SHP77 (cell line): ENCODE results near the gene UGP2.

ENCODE experiments used
- DNase-seq, 2 experiments: peaks; one replicate each; lab custom pipeline; 2025; lab: John Stamatoyannopoulos, UW

Gene UGP2

DNA sequence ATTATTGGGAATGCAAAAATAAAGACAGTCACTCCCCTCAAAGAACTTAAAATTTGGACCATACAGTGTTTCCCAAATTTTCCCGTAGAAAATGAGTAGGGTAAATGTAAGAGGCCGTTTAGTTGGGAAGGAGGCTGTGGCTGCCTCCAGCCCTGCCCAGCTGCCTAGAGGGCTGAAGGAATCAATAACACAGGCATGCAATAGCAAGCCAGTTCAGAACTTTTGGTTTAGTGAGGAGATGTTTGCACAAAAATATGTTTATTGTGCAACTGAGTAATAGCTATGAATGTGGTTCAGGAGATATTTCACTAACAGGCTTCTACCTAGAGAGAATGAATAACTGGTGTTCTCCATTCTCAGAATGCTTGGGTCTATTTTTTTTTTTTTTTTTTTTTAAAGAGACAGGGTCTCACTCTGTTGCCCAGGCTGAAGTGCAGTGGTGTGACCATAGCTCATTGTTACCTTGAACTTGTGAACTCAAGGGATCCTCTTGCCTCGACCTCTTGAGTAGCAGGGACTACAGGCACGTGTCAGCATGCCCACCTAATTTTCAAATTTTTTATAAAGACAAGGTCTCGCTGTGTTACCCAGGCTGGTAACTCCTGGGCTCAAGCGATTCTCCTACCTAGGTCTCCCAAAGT, 23.6 kb downstream of the UGP2 start:
- DNase-seq, result no peak

DNA sequence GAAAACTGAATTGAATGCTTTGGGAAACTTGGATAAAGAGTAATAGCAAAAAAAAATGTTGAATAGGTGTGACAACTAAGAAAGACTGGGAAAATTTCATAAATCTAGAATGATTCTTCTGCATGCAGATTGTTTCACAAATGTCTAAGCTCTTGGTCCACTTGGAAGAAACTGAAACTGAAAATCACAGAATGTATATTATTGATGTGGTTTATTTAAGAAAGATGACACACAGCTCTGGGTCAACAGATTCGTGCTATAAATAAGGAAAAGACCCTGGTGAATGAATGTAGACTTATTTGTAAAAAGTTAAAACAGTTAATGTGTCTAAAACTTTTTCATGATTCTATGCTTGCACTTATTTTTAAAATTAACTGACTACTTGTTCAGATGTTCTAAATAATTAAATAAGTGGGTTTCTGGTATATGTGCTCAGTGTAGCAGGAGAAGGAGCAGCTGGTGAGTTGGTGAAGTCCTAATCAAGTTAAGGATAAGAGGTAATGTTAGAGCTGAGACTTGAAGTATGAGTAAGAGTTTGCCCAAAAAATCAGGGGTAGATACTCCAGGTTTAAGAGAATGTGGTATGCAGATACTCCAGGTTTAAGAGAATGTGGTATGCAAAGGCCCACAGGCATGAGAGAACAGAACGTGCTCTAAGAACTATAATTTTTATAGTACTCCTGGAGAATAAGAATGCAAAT, 24.5 kb downstream of the UGP2 start:
- DNase-seq, result no peak

DNA sequence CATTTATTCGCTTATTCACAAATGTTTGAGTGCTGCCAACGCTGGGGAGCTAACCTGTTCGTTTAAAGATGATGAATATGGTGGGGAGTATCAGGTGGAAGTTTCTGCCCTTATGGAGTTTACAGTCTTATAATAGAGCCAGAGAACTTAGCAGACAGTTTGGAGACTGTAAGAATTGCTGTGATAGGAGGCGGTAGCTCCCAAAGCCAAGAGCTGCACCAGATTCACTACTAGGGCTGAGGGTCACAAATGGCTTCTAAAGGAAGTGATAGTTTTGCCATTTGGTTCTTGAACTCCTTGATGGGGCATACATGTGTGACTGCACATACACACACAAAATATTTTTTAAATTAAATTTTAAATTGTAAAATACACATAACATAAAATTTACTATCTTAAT, 29.0 kb downstream of the UGP2 start:
- DNase-seq, result no peak

DNA sequence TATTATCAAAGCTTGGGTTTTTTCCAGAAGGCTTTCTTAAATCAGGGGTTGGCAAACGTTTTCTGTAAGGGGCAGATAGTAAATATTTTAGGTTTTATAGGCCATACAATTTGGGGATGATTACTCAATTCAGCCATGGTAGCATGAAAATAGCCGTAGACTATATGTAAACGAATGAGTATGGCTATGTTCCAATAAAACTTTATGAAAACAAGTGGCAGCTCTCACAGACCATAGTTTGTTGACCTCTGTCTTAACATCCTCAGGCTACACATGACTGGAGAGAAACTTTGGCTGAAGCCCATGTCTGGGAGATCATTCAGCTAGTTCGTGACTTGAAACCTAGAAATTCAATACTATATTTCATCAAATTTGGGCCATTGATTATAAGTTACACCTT, 30.2 kb downstream of the UGP2 start:
- no peak for DNase-seq

DNA sequence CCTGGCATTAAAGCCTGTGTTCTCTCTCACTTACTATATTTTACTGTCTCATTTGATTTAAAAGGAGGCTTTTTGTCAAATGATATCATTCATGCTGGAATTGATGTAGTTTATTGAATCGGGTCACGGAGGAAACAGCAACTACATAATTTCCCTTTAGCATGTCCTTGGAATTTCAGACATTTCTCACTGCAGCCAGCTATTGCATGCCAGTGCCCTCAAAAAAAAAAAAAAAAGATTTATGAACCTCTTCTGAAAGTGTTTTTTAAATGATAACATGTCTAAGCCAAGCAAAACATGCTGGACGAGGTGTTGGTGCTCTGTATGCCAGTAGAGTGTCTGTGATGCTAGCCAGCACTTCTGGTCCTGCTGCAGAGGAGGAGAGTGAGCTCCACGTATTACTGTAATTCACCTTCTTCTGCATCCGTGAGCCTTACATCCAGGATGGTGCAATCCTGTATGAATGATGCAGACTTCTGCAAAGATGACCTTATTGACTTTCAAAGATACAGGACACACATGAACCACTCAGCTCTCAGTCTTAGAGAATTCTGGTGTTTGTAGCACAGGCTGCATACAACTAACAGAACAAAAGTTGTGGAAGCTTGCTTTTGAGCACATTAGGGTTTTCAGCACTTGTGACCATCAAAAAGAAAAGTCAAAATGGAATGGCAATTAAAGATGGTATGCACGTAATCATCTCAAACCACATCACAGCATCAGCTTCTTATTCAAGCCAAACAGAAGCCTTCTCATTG, 31.1 kb downstream of the UGP2 start:
- DNase-seq, result no peak

DNA sequence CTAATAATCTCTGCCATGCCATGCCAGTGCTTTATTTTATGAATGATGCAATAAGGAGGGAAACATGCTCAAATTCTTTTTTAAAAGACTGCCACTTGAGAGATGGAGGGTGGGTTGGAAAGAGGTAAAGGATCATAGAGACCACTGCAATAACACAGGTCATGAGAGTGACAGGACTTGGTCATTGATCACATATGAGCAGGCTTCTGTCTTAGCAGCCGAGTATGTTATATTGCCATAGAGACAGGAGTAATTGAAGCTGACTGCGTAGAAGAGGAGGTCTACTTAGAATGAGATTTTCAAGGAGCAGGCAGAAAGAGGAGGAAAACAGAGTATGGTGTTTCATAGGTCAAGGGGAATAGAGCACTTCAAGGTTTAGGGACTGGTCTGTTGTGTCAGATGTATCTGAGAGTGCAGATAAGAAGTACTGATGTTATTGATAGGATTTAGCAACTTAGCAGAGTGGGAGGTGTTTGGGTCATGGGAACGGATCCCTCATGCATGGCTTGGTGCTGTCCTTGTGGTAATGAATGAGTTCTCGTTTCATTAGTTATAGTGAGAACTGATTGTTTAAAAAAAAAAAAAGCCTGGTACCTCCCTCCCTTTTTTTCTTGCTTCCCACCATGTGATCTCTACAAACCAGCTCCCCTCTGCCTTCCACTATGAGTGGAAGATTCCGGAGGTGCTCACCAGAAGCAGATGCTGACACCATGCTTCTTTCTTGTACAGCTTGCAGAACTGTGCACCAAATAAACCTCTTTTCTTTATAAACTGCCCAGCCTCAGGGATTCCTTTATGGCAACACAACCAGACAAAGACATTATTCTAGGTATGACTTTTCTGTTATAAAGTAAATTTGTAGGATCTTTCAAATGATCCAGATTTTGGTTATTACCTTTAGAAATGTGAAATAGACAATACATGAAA, 32.8 kb downstream of the UGP2 start:
- DNase-seq, result no peak

DNA sequence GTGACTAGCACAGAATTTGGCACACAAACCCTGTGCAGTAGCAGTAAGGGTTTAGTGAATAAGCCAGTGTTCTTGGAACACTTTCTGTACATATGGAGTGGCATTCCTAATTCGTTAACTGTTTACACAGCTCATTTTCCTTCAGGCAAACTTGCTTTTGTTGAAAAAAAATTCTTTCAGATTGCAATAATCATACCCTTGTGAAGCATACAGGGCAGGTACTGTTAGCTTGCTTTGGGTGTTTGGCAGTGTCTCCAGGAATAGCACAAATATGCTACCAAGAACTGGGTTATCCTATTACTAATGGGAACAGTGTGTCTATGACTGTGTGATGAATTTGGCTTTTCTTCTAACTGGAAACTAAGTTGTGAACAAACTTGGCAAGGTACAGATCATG, 33.4 kb downstream of the UGP2 start:
- no peak for DNase-seq

DNA sequence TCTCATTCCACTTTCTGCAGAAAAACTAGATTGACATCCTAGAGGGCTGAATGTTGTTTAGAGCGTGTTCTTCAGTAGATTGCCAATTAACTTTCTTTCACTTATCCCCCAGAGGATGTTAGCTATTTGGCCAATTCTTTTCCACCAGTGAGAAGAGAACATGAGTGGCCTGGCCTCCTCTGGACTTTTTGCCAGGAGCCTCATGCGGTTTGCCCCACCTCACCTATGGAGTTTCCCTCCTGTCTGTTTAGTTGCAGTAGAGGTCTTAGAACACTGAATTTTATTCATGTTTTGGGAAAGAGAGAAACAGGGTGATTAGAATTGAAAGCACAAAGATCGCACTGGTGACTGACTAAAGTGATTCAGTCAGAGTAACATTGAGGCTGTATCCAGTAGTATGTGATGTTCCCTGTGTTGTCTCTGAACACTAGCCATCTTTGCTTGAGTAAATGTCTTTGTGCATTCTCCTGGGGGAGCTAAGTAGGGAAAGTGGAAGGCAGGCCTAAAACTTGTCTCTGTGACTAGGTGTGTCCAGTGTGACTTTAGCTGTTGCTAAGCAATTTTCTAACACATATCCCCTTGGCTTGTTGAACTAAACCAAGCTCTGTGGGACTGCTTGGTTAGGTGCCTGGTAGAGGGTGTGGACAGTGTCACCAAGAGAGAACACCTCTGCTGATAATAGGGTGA, 34.0 kb downstream of the UGP2 start:
- DNase-seq, result no peak

DNA sequence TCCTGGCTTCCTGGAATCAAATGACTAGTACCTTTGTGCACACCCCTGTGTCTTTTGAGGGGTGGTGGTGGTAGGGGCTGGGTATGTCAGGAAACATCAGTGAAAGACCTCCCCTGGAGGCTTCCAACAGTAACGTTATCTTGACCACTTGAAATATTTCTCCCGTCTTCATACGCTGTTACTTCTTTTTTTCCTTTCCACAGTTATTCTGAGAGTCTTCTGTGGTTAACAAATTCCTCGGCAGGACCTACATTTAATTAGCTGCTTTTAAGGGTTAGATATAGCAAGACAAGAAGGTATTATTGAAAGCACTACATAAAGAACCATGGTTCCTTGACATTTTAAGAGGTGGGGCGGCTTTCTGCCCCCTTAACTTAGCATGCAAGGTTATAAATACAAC, 34.6 kb downstream of the UGP2 start:
- DNase-seq, result no peak

DNA sequence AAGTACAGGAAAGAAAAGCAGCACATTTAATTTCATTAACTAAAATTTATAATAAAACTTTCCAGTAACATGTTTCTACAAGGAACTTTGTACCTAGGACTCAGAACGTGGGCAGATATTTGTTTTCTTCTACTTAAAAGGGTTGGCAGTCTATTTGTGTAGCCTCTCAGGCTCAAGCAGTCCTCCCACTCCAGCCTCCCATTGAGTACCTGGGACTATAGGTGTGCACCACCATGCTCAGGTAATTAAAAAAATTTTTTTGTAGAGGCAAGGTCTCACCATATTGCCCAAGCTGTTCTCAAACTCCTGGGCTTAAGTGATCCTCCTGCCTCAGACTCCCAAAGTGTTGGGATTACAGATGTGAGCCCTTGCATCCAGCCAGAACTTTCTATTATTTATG, 36.8 kb downstream of the UGP2 start:
- no peak for DNase-seq

DNA sequence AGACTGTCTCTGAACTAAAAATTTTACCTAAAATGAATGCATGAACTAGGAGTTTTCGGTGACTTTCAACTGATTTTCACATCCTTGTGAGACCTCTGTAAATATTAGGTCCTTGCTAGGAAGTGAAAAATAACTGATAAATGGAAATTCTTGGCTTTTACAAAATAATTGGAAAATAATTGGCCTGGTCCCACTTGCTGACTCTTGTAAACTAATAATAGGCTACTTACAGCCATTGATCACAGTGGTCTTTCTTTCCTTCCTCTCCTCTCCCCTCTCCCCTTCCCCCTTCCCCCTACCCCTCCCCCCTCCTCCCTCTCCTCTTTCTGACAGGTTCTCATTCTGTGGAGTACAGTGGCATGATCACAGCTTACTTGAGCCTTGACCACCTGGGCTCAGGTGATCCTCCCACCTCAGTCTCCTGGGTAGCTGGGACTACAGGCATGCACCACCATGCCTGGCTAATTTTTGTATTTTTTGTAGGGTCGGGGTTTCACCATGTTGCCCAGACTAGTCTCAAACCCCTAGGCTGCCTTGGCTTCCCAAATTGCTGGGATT, 38.3 kb downstream of the UGP2 start:
- DNase-seq, result no peak

DNA sequence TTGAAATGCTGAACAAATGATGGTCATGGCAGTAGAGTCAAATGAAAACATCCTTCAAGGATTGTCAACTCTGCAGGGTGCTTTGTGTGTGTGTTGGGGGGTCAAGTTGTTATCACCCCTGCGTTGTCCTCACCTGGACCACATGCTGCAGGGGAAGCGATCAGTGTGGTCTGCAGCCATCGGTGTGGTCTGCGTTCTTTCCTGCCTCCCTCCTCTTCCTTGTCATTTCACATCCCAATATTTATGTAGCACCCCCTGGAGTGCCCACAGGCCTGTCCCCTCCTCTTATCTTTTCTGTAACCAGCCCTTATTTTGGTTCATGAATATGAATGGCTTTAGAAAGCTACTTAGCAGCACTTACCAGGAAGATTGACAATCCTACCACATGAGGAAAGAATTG, 38.9 kb downstream of the UGP2 start:
- no peak for DNase-seq

DNA sequence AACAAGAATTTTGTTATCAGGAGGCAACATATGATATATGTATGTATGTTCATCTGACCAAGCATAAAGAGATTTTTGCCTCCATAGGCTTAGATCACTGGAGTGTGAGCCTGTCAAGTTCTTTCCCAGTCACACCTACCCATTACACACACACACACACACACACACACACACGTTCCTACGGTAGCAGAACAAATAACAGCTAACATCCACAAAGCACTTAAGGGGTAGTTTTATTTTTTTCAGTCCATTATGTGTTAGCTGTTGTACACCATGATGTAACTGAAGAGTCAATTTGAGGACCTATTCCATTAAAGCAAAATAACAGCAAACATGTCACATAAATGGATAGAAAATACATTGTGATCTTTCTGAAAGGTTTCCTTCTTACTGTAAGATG, 39.5 kb downstream of the UGP2 start:
- no peak for DNase-seq

DNA sequence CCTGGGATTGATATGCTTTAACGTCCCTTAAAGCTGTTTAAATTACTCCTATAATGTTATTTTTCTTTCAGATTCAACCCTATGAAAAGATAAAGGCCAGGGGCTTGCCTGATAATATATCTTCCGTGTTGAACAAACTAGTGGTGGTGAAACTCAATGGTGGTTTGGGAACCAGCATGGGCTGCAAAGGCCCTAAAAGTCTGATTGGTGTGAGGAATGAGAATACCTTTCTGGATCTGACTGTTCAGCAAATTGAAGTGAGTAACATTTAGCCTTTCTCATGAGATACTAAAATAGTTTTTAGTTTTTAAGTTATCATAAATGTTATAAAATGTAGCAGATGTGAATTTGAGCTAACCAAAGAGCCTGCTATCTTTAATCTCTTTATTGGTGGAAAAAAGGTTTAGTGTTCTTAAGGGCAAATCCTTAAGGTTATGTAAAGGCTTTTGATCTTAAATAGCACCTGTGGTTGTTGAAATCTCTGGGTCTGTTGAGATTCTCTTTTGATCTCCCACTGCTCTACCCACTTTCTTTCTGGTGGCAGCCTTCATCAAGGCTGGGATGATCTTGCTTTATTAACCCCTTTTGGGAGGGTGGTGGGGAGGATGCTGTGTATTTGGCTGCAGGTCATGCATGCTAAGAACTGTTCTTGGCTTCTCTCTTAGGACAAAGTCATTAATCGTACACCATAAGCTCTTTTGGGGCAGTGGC, 40.9 kb downstream of the UGP2 start:
- no peak for DNase-seq

DNA sequence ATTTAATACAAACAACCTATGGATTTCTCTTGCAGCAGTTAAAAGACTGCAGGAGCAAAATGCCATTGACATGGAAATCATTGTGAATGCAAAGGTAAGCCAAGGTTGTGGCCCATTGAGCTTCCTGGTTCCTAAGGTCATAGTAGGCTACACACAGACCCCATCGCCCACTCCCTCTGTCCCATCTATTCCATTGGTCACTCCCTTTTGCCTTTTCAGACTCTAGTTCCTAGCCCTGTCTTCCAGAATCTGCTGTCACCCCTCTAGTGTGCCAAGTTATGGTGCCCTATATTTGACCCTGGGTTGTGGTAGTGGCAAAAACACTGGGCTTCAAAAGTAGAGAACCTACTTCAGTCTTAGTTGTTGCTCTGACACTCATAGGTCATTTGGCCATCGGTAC, 44.7 kb downstream of the UGP2 start:
- DNase-seq, result no peak

DNA sequence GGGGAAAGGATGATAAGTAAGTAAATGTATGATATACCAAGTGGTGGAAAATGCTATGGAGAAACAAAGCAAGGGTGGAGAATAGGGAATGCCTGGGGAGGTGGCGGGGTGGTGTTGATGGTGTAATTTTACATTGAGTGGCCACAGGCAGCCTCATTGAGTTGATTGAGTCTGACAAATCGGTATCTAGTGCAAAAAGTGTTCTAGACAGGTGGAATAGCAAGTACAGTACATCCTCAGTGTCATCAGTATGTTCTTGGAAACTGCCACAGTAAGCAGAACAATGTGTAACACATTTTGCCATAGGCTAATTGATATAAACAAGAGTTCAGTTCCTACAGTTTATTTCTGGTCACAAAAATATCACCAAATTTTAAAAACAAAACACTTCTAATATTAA, 46.4 kb downstream of the UGP2 start:
- no peak for DNase-seq

DNA sequence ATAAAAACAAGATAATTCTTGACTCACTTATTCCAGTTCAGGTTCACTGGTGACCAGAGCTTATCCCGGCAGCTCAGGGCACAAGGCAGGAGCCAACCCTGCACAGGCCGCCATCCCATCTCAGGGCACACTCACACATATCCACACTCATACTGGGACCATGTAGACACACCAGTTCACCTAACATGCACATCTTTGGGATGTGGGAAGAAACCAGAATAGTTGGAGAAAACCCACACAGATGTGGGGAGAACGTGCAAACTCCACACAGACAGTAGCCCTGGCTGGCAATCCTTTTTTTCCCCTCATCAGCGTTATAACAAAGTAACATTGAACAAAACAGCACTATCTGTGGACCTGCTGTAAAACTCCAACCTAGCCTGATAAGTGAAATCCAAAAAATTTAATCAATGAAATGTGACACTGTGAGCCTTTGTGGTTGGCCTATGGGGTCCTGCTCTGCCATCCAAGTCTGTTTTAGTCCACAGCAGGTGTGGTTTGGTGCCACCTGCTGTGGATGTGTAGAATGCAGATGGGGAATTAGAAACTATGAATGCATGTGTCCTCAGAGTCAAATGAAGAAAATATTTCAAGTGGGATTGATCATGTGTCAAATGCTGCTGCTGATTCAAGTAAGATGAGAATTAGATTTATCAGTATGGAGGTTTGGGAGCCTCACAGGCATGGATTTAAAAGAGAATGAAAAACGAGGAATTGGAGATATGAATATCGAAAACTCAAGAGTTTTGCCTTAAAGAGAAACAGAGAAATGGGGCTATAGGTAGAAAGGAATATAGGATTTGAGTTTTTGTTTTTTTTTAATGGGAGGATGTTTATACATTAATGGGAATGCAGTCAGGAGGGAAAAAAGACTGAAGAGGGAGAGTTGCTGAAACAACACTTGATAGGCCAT, 47.0 kb downstream of the UGP2 start:
- peak; percentile 17 to 19 for DNase-seq

DNA sequence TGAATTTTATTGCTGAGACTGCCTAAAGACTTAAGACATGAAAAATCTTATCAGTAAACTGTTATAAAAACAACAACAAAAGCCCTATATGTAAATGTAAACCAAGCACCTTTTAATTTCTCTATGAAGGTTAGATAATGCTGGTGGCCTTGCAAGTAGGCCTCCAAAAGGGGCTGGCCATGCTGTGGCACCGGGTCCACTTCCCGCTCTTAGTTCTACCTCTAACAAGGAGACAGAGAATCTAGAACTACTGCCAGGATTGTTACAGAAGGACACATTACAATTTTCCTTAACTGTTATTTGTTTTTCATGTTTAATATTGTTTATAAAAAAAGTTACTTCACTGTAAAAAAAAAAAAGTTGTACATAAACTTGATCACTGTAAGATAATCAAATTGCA, 49.0 kb downstream of the UGP2 start:
- DNase-seq, result no peak

DNA sequence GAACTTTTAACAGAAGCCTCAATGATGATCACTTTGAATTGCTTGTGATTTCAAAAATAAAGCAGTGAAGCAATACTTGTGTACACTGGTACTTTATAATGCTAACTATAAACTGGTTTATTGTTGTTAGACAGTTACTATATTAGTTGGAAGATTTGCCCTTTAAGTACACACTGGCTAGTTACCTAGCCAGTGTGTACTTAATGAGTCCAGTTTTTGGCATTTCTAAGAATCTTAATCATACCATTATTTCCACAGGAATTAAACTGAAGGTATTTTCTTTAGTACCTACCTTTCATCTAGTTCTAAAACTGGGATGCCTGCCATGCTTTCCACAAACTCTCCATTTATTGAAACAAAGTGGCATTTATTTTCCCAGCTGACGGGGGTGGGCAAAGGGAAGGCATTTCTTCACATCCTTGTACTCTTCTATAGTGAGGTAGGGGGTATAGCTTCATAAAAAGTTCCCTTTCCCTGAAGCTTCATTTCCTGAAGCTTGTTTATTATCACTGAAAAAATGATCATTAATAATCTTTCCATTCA, 49.9 kb downstream of the UGP2 start:
- DNase-seq, result no peak
